Glomerular endothelial cell (primary cell): Measurements from ENCODE around the gene THSD4. TPM values are rescaled to one million over a fixed set of nuclear protein-coding genes. Genes with fewer than 3 reads are reported as not detected.

Experiments
- DNase-seq: peaks from one replicate; pipeline ENCODE4 v3.0.0-alpha.2; 2011; ENCODE audit warnings: low read depth, low spot score; ENCODE audit errors: extremely low read depth
- total RNA-seq: library from RNA; depleted of rRNA; stranded (reverse); fragments of >200 nt; gene quantifications from 2 replicates; pipeline ENCODE4 v1.2.3, GENCODE V29; 2015

THSD4 gene
- total RNA-seq, 1 donor from 2014 or later = 110 TPM

DNA sequence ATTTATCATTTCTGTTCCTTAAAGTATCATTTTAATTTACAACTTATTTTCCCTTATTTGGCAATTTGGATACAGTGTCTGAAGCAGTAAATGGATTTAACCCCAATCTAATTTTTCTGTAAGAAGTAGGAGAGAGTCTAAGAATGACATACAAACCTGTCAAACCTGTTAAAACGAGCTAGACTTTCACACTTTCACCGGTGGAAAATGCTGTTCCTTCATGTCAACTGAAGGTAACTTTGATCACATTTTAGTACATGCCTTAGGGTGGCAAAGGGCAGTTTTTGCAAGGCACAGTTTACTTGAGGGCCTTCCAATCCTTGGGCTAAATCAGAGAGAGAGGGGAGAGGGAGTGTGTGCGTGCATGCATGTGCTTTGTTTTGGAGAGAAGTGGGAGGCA, 221.4 kb downstream of the THSD4 start:
- DNase-seq = no peak

DNA sequence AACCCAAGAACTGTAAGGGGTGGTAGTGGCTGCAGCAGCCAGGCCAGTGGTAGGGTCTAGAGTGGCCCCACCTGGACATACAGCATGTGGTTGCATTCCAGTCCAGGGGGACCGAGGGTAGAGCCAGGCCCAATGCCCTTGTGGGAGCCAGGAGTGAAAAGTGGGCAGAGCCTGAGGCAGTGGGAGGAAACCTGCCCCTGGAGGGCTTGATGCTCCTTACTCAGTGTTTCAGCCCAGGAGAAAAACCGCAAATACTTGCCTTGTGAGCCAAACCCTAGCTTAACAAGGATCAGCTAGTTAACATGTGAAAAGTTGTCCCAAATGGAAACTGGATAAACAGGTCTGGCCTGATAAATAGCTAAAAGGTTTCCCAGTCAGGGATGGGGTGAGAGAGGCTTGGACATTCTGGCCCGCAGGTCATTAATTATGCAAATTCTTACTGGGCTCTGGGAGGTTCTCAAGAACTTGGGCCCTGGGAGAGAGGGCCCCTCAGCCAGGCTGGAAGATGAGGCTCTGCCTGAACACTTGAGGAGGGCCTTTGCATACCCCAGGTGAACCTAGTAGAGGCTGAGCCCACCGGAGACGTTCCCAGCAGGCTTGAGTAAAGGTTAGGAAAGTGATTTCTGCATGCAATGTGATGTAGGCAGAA, 222.1 kb downstream of the THSD4 start:
- DNase-seq = no peak

DNA sequence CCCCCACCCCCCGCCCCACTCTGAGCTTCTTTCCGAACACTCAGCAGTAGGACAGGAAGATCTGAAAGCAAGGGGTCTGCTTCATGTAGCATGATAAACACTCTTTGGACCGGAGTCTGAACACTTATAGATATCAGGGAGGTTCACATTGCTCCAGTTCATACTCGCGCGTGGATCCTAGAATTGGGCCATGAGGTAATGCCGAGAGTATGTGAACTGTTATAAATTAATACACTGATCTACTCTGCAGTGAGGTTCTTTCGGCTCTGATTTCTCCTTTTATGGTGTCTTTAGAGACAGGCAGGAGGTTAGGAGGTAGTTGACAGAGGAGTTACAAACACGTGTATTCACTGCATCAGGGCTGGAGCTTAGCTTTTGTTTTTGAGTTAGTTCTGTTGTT, 223.0 kb downstream of the THSD4 start:
- no peak for DNase-seq

DNA sequence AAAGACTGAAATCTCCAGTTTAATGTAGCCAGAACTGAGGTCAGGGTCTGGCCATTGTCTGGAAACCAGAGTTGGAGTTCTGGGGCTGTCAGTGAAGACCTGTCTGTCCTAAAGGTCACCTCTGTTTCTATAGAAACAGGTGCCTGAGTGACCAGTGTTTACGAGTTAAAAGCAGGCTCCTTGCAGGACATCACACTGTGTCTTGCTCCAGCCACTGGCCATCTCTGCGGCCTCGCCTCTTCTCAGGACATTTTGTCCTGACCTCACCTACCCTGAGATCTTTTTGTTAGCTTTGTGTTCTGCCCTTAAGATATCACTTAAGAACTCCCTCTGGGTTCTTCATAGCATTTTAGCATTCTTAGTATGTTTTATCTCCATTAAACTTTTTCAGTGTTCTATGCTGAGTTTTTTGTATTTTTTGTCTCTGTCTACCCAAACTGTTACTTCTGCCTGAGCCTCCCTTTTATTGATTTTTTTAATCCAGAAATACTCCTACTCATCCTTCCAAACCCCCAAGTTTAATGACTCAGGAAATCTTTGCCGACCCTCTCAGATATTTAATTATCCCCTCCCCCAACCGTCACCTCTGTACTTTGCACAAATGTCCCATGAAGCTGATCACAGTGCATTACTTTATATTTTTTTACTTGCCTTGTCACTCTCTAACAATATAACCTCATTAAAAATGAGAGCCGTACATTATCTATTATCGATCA, 223.7 kb downstream of the THSD4 start:
- DNase-seq = no peak

DNA sequence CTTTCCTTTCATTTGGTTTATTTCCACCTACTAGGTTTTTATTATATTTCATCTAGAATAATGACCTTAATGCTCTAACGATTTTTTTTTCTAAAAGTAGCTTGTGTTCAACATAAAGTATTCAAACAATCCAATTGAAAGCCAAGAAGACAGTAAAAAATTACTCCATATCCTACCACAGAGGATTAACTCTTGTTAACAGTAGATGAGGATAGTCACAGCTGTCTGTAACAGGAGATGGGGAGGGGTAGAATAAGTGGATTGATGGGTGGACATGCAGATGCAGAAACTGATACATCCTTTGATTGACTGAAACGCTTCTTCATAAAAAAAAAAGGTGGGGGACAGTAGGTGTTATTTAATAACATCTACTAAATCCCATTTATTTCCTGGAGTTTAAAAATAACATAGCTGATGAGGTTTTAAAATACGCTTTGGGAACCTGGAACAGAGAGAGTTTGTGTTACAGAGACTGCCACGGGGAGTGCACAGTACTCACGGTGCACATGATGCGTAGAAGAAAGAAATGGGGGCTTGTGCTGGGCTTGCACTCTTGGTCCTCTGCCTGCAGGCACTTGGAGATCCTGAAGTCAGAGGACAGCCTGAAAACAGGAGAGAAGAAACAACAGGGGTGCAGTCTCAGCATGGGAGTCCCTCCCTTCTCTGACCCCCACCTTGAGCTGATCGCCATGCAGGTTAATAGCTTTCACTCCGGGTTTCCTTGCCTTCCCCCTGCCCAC, 226.7 kb downstream of the THSD4 start:
- DNase-seq = no peak

DNA sequence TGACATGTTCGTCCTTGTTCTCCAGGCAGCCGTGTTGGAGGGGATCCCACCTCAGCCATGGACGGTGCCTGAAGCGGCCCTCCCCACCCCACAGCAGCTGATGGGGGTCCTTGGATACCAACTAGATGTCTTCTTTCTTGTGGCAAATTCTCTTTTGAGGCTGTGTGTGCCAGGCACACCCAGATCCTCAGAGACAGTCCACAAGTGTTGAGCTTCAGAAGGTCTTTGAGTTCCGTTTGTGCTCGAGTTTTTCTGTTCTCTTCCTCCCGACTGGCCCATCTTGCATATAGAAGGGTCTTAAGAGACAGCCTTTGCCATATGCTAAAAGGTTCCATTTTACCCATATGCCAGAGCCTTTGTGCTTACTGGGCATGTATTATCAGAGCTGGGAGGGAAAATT, 227.4 kb downstream of the THSD4 start:
- no peak for DNase-seq

DNA sequence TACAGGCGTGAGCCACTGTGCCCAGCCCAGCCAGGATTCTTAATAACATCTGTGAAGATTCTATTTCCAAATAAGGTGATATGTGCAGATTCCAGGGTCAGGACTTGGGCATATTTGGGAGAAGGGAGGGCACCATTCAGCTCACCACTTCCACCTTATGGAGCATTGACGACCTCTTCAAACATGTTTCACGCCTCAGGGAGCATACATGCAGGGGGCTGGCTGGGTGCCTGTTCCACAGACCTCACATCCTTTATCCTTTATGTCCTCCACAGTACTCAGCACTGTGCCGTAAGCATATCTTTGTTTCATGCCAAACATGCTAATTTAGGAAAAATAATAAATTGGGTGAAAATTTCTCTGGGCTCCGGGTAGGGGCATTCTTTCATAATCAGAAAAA, 229.0 kb downstream of the THSD4 start:
- no peak for DNase-seq

DNA sequence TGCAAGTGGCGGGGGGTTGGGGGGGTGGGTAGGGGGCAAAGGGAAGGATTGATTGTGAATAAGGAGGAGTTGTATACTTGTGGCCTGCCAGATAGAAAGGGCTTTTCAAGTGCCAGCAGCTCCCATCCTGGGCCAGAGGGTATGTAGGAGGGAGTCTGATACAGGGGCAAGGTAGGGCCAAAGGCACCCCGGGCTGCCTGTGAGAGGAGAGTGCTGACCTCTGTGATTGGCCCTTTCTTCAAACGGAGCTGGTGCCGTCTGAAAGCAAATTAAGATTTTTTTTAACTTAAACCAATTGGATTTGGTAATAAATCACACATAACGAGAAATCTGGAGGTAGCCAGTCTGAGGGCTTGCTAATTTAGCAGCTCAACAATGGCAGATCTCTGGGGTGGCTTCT, 229.9 kb downstream of the THSD4 start:
- no peak for DNase-seq

DNA sequence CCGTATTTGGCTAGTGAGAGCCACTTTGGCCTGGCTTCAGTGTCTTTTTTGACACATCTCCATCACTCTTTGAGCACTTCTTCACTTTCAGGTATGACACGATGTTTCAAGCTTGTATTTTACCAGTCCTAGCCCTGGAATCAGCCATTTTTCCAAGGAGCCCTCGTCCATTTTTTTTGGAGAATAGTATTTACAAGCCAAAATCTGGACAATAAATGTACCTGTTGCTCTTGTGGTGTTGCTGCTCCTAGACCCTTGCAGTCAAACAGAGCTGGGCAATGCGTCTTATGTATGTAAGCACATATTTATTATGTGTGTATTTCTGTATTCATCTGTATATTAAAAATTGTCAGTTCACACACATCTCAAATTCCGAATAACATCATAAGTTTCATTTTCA, 231.2 kb downstream of the THSD4 start:
- DNase-seq = no peak

DNA sequence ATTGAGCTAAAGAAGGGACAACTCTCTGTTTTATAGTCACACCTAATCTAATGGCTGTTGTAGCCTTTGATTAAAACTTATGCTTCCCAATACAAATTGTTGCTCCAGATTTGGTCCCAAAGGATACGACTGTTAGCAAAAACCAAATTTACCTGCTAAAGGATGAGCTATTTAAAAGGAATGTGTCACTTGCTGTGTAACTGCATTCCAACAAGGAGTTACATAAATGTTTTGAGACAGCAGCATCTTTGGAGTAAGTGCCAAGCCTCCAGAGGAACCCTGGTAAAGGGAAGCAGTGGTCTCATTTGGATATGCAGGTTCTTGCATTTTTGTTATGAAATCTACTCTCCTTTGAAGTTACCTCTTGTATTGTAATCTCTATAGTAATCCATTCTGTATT, 233.3 kb downstream of the THSD4 start:
- DNase-seq = no peak

DNA sequence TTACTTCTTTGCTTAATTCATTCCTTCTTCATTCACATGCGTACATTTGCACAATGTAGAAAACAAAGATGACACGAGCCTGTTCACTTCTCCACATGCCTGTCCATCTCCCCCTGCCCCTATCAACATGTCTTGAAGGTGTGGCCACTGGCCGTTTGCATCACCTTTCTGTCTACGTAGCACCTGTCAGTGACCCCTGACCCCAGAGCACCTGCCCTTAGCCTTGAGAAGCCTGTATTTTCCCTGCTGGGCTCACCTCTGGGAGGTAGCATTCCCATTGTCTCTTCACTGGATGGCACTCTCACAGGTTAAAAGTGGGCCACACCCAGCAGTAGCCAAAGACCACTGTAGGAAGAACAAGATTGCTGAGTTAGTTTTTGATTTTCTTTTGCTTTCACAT, 234.1 kb downstream of the THSD4 start:
- no peak for DNase-seq

DNA sequence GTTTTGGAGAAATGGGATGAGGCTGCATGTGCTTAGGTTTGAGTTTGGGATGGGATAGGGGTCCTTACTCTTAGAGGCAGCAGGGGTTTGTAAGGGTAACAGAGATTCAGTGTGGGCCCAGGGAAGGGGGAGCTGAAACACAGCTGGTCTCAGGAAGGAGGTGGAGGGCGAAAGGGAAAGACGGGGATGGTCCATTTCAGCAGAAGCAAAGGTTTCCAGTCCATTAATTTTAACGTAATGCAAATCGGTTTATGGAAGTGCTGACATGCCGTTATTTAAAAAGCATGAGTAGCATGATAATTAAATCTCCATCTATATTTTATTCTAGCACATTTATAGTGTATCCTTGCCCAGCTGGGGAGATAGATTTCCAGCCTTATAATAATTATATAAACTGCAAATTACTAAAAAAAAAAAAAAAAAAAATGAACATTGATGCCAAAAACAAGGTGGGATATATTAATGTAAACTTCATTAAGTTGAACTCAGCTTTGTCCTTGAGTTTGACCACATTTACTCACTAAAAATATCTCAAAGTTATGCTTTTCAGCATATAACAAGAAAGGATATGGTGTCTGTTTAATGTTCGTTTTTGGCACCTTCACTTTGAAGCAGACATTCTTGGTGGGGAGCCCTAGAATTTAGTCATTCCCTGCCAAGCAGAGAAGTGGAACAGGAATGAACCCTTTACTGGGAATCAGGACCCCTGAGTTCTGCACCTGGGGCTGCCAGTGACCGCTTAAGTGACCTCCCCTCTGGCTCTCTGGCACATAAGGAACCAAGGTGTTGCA, 234.7 kb downstream of the THSD4 start:
- no peak for DNase-seq

DNA sequence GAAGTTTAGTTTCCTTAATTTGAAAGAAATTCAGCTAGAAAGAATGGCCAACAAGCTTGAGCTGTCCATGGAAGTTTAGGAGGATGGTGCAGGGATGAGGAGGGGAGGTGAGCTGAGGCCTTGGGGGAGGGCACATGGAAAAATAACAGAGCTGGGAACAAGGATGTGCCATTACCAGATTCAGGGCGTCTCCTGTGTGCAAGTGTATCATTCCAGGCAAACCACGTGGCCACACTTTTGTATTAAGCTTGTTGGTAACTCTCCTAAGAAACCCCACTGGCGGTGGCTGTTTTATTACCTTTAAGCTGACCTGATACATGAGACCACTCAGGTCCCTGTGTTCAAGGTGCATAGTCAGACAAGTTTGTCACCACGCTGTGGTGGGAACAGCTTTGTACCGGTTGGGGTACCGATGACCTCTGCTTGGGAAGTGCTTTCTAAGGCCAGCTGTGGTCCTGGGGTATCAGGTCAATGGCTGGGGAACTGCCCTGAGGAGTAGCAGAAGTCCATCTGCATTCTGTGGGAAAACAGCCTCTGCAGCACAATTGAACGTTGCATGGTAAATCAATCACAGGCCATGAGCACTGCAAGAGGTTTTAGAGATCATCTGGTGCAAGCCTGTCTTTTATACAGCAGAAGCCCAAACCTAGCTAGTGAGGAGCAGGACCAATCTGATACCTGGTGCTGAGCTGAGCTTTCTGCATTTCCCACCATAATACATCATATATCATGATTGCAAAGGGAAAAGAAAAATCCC, 235.5 kb downstream of the THSD4 start:
- no peak for DNase-seq

DNA sequence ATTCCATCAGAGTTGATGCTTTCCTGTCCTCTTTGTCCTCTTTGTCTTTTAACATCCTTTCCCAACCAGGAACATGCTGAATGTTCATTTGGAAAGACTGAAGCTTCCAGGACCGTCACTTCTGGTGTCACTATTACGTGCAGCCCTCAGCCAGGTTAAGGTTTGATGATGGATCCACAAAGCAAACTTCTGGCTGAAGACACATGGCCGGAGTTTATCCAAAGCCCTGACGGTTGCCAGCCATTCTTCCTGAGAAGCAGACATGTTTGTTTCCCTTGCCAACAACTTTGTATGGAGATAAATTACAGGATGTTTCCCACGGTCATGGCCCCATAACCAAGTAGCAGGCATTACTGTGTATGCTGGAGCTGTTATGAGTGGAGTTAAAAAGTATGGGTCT, 236.9 kb downstream of the THSD4 start:
- no peak for DNase-seq

DNA sequence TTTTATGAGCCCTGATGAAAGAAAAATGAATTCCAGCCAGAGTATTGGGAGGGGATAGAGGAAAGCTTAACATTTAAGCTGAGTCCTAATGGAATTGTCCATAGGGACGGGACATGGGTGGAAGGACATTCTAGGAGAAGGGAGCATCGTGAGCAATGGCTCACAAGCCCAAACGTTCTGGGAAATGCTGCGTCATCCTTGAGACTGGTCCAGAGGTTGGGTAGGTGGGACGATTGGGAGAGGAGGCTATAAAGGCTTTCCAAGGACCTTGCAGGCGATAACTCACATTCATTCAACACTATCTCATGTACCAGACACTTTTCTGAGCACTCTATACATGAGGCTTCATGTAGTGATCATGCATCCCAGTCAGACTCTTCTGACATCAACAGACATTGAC, 237.5 kb downstream of the THSD4 start:
- no peak for DNase-seq

DNA sequence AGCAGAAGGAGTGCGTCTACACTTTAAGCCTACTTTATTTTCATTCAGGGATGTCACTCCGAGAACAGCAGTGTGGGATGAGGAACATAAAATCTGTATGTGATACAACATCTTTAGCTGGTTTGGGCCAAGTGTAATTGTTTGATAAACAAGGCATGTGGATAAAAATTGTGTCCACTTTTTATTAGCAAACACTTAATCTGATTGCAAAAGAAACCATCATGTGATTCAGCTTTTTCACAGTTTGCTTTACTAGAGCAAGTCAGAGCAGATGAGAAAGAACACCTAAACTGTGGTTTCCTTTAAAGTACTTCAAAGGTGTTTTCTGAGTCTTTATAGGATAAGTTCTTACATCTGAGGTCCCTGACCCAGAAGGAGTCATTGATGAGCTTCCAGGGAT, 237.9 kb downstream of the THSD4 start:
- DNase-seq = no peak

DNA sequence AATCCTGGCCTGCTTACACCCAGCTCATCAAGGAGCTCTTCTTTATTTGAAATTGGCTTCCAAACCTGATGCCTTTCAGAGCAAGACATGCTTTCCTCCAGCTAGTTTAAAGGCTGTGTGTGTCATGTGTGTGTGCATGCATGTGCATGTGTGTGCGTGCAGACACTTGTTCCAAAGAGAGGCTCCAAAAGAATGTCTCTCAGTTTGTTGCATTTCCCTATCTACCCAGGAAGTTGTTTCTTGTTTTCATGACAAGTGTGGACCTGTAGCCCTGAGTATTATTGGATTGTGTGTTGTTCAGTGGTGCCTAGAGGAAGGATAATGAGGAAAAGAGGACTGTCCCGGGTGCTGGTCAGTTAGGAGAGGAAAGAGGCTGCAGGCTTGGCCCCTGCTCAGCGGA, 240.0 kb downstream of the THSD4 start:
- no peak for DNase-seq

DNA sequence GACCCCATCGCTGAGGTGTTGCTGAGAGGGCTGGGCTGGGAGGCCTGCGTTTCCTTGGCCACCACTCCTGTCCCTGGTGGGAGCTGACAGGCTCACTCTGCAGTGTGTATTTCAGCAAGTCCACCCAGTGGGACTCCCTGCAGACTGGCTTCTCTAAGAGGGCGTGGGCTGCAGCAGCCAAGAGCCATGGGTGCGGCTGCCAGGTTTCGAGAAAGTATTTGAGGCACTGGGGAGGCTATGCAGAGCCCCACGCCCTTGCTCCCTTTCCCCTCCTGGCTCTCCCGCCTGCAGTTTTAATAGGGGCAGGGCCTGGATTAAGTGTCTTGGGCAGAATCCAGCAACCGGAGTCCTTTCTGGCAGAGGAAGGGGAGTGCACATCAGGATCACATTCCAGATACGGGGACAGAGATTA, 242.1 kb downstream of the THSD4 start:
- no peak for DNase-seq

DNA sequence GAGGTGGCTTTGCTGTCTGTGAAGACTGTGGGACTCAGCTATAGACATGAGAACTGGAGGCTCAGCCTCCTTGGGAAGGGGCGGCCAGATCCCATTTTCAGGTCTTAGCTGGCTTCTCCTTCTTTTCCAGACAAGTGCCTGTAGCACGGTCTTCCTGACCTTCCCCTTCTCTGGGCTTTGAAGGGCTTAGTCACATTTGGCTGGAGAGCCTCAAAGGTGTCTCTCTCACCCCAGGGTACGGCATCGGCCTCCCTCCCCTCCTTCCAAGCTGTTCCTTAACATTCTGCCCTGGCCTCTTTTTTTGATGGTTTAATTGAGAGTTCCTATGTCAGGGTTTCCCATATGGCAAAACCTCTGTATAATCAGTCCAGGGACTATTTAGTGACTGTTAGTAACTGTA, 242.7 kb downstream of the THSD4 start:
- no peak for DNase-seq

DNA sequence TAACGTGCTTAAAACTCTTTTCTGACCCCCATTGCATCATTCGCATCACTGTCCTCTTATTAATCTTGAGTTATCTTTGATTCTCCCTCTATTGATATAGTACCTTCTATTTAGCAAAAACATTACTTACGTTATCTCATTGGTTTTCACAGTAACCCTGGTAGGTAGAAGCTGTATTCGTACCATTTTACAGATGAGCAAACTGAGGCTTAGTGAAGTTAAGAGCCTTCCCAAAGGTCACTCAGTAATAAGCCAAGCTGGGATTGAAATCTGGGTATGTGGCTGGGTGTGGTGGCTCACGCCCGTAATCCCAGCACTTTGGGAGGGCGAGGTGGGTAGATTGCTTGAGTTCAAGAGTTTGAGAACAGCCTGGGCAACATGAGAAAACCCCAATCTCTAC, 244.0 kb downstream of the THSD4 start:
- DNase-seq = no peak

DNA sequence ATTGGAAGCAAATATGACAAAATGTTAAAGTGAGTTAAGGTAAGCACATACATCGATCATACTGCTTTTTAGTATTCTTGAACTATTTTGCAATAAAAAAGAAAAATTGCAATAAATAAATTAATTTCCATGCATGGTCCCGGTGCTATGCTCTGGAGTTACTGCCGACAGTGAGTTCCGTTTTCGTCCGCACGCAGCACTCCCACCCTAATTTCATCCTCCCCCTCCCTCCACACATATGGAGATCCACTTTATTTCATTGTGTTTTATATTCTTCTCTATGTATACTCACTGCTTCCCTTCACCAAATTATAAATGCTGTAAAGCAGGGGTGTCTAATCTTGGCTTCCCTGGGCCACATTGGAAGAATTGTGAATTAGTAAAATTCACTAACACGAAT, 247.3 kb downstream of the THSD4 start:
- DNase-seq = no peak
